Activated CD8-positive, alpha-beta memory T cell treated with anti-CD3 and anti-CD28 coated beads, Interleukin-2, amount 50 U/mL, for 24 hours (primary cell): ENCODE results near the gene TELO2.
"Not testable (repeated sequence)": the region's sequence is repeated elsewhere in the genome, so short reads cannot be mapped to it uniquely, and the experiment has no call there.

ENCODE experiments used
- DNase-seq: peaks from one replicate; pipeline ENCODE4 v3.0.0-alpha.2; 2020; ENCODE audit errors: extremely low read depth

TELO2 gene

DNA sequence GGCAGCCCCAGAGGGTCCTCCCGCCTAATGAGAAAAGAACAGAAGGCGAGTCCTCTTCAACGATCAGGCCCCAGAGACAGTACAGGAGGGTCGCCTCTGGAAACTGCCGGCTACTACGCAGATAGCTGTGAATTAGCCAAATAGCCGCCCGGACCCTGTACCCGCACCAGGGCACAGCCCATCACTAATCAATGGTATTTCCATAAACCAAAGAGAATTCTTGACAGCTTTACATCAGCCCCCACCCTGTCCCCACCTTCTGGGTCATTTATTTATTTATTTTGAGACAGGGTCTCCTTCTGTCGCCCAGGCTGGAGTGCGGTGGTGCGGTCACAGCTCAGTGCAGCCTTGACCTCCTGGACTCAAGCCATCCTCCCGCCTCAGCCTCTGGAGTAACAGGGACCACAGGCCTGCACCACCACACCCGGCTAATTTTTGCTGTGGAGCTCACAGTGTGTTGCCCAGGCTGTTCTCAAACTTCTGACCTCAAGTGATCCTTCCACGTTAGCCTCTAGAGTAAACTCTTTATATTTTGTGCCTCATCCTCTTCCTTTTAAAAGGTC is 17.5 kb upstream of the TELO2 start:
- DNase-seq: no peak

DNA sequence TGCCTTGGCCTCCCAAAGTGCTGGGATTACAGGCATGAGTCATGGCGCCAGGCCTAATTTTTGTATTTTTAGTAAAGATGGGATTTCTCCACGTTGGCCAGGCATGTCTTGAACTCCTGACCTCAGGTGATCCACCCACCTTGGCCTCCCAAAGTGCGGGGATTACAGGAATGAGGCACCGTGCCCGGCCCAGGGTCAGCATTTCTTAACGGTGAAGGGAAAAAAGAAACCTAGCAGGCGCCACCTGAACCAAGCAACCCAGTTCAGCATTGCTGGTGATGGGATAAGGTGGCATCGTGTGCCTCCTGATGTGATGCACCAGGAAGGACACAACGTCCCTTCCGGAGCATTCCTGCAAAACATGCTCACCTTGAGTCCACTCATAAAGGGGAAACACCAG is 16.1 kb upstream of the TELO2 start:
- DNase-seq: no peak

GRCh38 chr16:1478937-1479336 is 14.2 kb upstream of the TELO2 start:
- not testable (repeated sequence) for DNase-seq

GRCh38 chr16:1481906-1482835 is 11.0 kb upstream of the TELO2 start:
- DNase-seq: no peak

DNA sequence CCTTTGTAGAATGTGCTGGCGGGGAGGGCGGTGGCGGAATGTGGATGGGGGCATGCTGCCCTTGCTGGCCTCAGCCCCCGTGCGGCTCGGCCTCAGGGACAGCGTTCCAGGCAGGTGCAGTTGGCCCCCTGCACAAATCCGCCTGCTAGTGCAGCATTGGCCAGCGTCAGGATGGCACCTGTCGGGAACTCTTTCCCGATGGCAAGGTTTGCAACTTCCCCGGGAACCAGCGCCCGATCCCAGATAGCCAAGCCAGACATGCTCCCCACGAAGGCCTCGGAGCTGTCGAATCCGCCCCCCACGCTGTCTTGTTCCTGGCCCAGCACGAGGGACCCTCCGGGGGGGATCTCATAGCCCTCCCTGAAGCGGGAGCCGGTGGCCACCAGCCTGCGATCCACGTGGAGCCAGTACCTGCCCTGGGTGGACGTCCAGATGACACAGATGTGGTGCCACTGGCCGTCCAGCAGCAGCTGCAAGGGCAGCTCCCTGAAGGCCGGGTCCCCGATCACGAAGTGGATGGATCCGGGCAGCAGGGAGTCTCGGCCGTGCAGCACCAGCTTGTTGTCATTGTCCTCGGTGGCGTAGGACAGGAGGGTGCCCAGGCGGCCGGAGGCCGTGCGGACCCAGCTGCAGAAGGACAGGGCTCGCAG is 7.2 kb upstream of the TELO2 start:
- no peak for DNase-seq

DNA sequence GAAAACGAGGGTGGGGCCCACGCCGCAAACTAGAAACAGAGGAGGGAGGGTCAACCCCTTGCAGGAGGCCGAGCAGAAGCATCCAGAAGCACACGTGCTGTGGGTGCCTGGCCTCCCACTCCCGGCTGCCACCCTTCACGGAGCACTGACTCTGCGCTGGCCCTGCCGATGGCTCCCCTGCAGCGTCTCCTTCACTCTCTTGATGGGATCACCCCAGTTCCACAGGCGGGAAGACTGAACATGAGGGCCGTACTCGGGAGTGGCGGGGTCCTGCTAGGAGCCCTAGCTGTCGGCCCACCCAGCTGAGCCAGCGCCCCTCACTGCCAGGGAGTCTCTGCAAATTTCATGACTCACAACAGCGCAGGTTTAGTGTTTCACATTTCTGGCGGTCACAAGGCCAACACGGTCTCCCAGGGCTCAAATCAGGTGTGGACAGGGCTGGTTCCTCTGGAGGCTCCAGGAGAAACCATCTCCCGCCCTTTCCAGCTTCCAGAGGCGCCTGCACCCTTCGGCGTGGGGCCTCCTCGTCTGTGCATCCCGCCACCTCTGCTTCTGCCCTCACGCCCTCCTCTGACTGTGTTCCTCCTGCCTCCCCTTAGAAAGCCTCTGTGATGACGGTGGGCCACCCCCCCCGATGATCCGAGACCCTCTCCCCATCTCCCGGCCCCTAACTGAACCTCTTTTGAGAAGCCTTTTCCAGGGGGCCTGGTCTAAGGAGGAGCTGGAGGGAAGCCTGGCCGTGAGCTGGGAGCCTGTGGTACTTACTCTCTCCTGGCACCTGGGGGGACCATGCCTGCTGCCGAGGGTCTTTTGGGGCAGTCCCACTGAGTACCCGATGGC is 6.4 kb upstream of the TELO2 start:
- DNase-seq: no peak

- DNase-seq: no peak
Observed at GRCh38 chr16:1487395-1488053, 5.6 kb upstream of the TELO2 start.

DNA sequence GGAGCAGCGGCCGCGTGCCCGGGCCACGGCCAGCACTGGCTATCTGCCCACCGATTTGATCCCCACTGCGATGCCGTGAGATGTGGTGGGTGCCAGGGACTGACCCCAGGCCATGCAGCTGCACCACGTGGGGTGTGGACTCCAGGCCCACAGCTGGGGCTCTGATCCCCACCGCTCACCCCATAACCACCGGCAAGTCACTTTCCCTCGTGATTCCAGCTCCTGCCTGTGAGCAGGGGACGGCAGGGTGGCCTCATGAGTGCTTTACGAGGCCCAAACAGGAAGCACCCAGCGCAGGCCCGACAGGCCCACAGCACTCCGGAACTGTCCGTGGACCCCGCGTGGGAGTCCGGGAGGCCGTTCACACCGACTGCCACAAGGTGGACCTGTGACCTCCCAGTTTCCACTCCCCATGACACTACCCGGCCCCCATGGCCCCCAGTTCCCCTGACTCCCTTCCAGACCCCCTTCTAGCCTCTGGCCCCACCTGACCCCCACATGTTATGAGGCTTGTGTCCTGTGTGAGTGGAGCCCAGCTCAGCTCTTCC is 5.0 kb upstream of the TELO2 start:
- no peak for DNase-seq

DNA sequence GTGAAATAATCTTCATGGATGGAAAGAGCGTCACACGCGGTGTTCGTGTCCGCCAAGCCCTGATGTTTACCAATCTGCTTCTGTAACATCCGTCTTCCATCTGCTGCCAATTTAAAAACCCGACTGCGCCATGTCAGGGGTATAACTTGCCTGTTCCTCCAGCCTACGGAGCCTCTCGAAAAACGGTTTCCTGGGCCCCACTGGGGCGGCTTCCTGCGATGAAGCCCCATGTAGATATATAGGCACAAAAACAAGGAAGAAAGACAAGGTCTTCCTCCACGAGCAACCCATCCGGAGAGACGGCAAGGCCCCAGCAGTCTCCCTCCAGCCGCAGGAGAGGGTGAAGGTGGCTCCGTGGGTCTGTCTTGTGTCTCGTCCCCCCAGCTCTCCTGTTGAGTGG is 4.5 kb upstream of the TELO2 start, which contains the start of gene PTX4:
PTX4 (minus strand) TSS at position 326 of the 400 bp plus-strand sequence; CDS start at position 291, 35 bp downstream.
- no peak for DNase-seq

GRCh38 chr16:1489077-1489476 is 4.1 kb upstream of the TELO2 start:
- DNase-seq: no peak

GRCh38 chr16:1491327-1491726 is 1.8 kb upstream of the TELO2 start:
- DNase-seq: no peak

DNA sequence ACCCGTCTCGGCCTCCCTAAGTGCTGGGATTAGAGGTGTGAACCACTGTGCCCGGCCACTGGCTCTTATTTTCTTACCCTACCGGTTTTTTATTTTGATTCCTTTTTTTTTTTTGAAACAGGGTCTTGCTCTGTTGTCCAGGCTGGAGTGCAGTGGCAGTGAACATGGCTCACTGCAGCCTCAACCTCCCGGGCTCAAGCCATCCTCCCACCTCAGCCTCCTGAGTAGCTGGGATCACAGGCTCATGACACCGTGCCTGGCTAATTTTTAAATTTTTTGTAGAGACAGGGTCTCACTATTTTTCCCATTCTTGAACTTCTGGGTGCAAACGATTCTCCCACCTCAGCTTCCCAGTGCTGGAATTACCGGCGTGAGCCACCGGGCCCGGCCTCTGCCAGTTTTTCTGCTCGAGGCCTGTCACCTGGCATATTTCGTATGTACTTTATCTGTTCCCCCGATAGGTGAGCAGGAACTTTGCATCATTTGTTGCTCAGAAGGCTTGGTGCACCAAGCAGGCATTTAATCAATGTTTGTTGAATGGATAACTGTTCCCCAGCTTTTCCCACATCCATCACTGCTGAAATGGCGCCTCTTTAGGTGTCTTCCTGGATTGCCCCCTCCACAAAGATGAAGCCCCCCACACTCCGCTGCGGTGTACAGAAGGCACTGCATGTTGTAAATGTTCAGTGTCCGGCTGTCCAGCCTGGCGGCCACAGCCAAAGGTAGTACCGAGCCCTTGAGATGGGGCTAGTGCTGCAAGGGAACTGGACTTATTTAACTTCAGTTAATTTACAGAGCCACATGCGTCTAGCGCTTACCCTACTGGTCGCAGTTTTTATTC is 858 bp upstream of the TELO2 start:
- DNase-seq: no peak

GRCh38 chr16:1493746-1494094 is 560 bp downstream of the TELO2 start:
- DNase-seq: no peak

DNA sequence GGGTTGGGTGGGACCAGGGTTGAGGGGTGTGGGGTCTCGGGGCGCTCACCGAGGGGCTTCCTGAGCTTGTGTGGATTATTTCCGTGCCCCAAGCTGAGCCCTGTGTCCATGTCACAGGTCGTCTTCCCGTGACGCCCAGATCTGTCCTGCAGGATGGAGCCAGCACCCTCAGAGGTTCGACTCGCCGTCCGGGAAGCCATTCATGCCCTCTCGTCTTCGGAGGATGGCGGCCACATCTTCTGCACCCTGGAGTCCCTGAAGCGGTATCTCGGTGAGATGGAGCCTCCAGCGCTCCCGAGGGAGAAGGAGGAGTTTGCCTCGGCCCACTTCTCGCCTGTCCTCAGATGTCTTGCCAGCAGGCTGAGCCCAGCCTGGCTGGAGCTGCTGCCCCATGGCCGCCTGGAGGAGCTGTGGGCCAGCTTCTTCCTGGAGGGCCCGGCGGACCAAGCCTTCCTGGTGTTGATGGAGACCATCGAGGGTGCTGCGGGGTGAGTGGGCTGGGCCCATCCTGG is 1.0 kb downstream of the TELO2 start:
- DNase-seq: no peak

GRCh38 chr16:1494711-1495110 is 1.6 kb downstream of the TELO2 start:
- no peak for DNase-seq

DNA sequence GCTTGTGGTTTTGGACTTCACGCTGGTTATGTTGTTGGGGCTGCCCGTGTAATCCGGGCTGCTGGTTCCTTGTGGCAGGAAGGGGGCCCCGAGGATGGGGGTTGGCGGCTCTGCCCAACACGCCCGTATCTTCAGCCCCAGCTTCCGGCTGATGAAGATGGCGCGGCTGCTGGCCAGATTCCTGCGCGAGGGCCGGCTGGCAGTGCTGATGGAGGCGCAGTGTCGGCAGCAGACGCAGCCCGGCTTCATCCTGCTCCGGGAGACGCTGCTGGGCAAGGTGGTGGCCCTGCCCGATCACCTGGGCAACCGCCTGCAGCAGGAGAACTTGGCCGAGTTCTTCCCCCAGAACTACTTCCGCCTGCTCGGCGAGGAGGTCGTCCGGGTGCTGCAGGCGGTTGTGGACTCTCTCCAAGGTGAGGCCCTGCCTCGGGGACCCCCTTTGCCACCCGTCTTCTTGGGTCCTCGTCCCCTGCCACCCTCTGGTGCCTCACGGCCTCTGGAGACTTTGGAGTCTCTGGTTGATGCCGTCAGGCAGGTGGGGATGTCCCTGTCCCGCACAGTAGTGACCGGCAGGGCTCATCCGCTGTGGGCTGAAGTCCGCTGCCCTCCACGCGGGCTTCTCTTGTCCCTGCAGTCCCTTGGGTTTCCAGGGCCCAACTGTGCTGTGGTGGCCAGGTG is 2.2 kb downstream of the TELO2 start:
- no peak for DNase-seq

DNA sequence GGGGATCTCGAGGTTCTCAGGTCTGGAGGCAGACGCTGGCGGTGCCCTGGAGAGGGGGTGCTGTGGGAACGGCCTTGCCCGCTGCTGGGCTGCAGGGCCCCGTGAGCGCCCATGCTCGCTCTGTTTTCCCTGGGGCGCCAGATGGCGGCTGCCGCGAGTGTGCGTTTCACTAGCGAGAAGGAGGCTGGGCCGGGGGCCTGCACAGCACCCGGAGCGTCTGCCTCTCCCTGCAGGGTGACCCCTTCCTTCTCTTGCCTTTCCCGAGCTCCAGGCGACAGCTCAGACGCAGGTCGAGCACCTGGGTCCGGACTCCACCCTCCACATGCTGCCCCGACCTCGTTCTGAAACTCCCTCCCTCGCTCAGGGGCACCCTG is 2.7 kb downstream of the TELO2 start:
- DNase-seq: no peak

DNA sequence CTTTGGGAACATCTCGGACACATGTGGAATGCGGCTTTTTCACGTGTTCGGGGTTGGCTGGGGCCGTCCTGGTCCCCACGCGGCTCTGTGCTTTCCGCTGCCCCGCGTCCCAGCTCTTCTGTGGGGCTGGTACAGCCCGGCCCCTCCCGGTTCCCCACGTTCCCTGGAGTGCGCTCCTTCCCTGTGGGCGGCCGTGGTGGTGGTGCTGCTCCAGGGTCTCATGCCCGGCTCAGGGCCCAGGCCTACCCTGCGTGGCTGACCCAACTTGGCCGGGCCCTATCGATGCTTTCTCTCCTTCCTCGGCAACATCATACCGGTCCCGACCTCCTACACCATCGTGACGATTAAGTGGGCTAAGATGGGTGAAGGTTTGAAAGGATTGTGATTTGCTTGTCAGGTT is 3.3 kb downstream of the TELO2 start:
- DNase-seq: no peak

GRCh38 chr16:1497014-1497598 is 3.9 kb downstream of the TELO2 start:
- DNase-seq: no peak
